ENCODE results near the gene MTSS2.

DNA sequence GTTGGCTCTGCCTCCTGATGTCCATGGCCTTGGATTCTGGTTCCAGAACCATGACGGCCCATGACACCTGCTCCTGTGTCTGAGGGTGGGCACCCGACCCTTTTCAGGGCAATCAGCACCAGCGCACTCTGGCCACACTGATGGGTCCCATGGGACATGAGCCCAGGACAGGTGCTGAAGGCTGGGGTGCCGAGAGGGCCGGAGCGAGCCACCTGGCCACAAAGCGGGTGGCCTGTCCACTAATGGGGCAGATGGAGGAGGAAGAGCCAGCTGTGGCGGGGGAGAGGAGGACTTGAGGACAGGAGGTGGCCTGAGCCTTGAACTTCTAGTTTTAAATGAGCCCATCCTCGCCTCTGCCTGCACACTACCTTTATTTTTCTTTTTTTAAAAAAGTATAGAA lies 31.2 kb upstream of the MTSS2 start:
- TF ChIP-seq FOXM1 (IDR thresholded peaks at IDR 0.05; ENCODE audit: low read depth) (no peak), EP300 (IDR thresholded peaks at IDR 0.05; ENCODE audit: borderline replicate concordance in 1 of 2, low read depth in 1 of 2, low read length in 1 of 2) (no peak), CTCF (IDR thresholded peaks at IDR 0.05) (no peak), YY1 (IDR thresholded peaks at IDR 0.05; ENCODE audit: low read depth) (no peak), MXI1 (IDR thresholded peaks at IDR 0.05; ENCODE audit: low read depth, low read length) (no peak), SIN3A (IDR thresholded peaks at IDR 0.05; ENCODE audit: borderline replicate concordance, low read depth, low read length) (no peak), GATA2 (CRISPR knock-in tag; IDR thresholded peaks at IDR 0.05) (no peak), ZBTB33 (IDR thresholded peaks at IDR 0.05; ENCODE audit: borderline replicate concordance, low read depth) (no peak), TAF1 (IDR thresholded peaks at IDR 0.05; ENCODE audit: borderline replicate concordance, low read depth, low read length) (no peak)
- TF ChIP-seq, protein P1, sequence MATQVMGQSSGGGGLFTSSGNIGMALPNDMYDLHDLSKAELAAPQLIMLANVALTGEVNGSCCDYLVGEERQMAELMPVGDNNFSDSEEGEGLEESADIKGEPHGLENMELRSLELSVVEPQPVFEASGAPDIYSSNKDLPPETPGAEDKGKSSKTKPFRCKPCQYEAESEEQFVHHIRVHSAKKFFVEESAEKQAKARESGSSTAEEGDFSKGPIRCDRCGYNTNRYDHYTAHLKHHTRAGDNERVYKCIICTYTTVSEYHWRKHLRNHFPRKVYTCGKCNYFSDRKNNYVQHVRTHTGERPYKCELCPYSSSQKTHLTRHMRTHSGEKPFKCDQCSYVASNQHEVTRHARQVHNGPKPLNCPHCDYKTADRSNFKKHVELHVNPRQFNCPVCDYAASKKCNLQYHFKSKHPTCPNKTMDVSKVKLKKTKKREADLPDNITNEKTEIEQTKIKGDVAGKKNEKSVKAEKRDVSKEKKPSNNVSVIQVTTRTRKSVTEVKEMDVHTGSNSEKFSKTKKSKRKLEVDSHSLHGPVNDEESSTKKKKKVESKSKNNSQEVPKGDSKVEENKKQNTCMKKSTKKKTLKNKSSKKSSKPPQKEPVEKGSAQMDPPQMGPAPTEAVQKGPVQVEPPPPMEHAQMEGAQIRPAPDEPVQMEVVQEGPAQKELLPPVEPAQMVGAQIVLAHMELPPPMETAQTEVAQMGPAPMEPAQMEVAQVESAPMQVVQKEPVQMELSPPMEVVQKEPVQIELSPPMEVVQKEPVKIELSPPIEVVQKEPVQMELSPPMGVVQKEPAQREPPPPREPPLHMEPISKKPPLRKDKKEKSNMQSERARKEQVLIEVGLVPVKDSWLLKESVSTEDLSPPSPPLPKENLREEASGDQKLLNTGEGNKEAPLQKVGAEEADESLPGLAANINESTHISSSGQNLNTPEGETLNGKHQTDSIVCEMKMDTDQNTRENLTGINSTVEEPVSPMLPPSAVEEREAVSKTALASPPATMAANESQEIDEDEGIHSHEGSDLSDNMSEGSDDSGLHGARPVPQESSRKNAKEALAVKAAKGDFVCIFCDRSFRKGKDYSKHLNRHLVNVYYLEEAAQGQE (IDR thresholded peaks at IDR 0.05; ENCODE audit: low read depth, low read length) = no peak
- TF ChIP-seq, protein P2, sequence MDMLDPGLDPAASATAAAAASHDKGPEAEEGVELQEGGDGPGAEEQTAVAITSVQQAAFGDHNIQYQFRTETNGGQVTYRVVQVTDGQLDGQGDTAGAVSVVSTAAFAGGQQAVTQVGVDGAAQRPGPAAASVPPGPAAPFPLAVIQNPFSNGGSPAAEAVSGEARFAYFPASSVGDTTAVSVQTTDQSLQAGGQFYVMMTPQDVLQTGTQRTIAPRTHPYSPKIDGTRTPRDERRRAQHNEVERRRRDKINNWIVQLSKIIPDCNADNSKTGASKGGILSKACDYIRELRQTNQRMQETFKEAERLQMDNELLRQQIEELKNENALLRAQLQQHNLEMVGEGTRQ (IDR thresholded peaks at IDR 0.05; ENCODE audit: borderline replicate concordance, low read depth, low read length) = no peak
